ENCODE measurements around the gene CYBRD1. TPM values are rescaled to one million over a fixed set of nuclear protein-coding genes. Genes with fewer than 3 reads are reported as not detected.

CYBRD1 gene
- total and polyA plus RNA-seq, 5 donors from 2014 or later, result 0.09 to 0.94 (median 0.20) TPM; not detected in 2

DNA sequence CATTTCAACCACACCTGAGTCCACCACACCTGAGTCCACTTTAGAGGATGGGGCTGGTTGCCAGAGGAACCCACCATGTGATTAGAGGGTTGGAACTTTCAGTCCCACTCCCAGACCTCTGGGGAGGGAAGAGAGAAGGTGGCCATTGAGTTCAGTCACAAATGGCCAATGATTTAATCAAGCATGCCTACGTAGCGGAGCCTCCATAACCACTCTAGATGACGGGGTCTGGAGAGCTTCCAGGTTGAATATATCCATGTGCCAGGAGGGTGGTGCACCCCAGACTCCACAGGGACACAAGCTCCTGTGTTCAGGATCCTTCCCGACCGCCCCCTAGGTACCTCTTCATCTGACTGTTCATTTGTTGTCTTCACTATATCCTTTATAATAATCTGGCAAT is 53.3 kb downstream of the CYBRD1 start:
- ATAC-seq (ENCODE audit: low read depth in 2 of 2), result no peak
- Mint-ChIP-seq H3K36me3 (no peaks in the 10 kb centered on the region), H3K4me1 (peaks cover 0 to 10% (median 4%) of the 10 kb centered on the region in 4 donors), H3K27me3 (peaks cover 4% of the 10 kb centered on the region), H3K27ac (no peak overlapping the region), H3K9me3 (no peaks in the 10 kb centered on the region), H3K4me3 (no peak overlapping the region)
- Histone ChIP-seq H3K36me3 (ENCODE audit: control insufficient read depth, insufficient read depth, low read length) (no peaks in the 10 kb centered on the region), H3K4me3 (ENCODE audit: low read depth, low read length) (no peak overlapping the region), H3K27ac (ENCODE audit: insufficient read depth, low read length, poor library complexity, severe bottlenecking) (no peak overlapping the region), H3K27me3 (ENCODE audit: control insufficient read depth, insufficient read depth, low read length) (peaks cover 1% of the 10 kb centered on the region), H3K4me1 (ENCODE audit: control insufficient read depth, insufficient read depth, low read length, poor library complexity, severe bottlenecking) (peaks cover 4% of the 10 kb centered on the region), H3K9me3 (ENCODE audit: control insufficient read depth in 2 of 2, low read length in 2 of 2) (no peaks in the 10 kb centered on the region)
- DNase-seq, result no peak

DNA sequence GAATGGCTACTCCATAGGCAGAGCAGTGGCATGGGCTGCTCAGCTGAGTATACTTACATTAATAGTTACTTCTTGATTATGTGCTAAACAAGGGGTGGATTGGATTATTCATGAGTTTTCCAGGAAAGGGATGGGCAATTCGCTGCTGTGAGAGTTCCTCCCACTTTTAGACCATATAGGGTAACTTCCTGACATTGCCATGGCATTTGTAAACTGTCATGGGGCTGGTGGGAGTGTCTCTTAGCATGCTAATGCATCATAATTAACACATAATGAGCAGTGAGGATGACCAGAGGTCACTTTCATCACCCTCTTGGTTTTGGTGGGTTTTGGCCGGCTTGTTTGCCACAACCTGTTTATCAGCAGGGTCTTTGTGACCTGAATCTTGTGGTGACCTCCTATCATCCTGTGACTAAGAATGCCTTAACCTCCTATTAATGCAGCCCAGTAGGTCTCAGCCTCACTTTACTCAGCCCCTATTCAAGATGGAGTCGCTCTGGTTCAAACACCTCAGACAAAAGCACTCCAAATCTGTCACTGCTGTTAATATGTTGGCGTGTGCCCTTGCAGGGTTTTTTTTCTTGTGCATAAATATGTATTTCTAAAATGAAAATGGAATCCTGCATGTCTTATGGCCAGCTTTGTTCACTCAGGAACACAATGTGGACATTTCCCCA is 56.0 kb downstream of the CYBRD1 start:
- Mint-ChIP-seq H3K27me3 (peaks cover 5% of the 10 kb centered on the region), H3K36me3 (no peaks in the 10 kb centered on the region), H3K4me3 (peak overlapping the region in 1 of 4 donors; percentile 12), H3K27ac (no peak overlapping the region), H3K4me1 (peaks cover 0 to 10% (median 4%) of the 10 kb centered on the region in 4 donors), H3K9me3 (no peaks in the 10 kb centered on the region)
- H3K27ac ChIP-seq (ENCODE audit: insufficient read depth, low read length, poor library complexity, severe bottlenecking), result no peak overlapping the region
- no peaks in the 10 kb centered on the region for H3K9me3 ChIP-seq (ENCODE audit: control insufficient read depth in 2 of 2, low read length in 2 of 2)
- no peaks in the 10 kb centered on the region for H3K36me3 ChIP-seq (ENCODE audit: control insufficient read depth, insufficient read depth, low read length)
- H3K4me3 ChIP-seq (ENCODE audit: low read depth, low read length), result no peak overlapping the region
- H3K4me1 ChIP-seq (ENCODE audit: control insufficient read depth, insufficient read depth, low read length, poor library complexity, severe bottlenecking), result peaks cover 4% of the 10 kb centered on the region
- DNase-seq (peak in 1 of 3 donors; percentile 18), ATAC-seq (ENCODE audit: low read depth in 2 of 2) (no peak)
- no peaks in the 10 kb centered on the region for H3K27me3 ChIP-seq (ENCODE audit: control insufficient read depth, insufficient read depth, low read length)

DNA sequence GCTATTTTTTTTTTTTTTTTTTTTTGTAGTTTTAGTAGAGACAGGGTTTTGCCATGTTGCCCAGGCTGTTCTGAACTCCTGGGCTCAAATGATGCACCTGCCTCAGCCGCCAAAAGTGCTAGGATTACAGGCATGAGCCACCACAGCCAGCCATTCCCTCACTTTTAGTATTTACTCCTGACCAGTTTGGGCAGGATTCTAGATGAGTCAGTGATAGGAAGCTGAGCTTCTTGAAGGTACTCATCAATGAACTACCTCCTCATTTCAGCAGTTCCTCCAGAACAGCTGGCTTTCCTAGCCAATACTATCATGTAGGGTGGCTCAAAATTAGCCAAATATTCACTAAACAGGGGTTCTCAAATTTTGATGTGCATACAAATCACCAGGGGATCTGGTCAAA is 57.2 kb downstream of the CYBRD1 start:
- ATAC-seq (ENCODE audit: low read depth in 2 of 2) (no peak), DNase-seq (no peak)
- no peaks in the 10 kb centered on the region for H3K9me3 Mint-ChIP-seq
- Histone ChIP-seq H3K9me3 (ENCODE audit: control insufficient read depth in 2 of 2, low read length in 2 of 2) (no peaks in the 10 kb centered on the region), H3K36me3 (ENCODE audit: control insufficient read depth, insufficient read depth, low read length) (no peaks in the 10 kb centered on the region), H3K4me3 (ENCODE audit: low read depth, low read length) (no peak overlapping the region), H3K4me1 (ENCODE audit: control insufficient read depth, insufficient read depth, low read length, poor library complexity, severe bottlenecking) (no peaks in the 10 kb centered on the region), H3K27ac (ENCODE audit: insufficient read depth, low read length, poor library complexity, severe bottlenecking) (no peak overlapping the region), H3K27me3 (ENCODE audit: control insufficient read depth, insufficient read depth, low read length) (no peaks in the 10 kb centered on the region)
- peaks cover 0 to 6% (median under 1%) of the 10 kb centered on the region in 4 donors for H3K4me1 Mint-ChIP-seq
- H3K27ac Mint-ChIP-seq, result no peak overlapping the region
- peaks cover 8% of the 10 kb centered on the region for H3K27me3 Mint-ChIP-seq
- H3K4me3 Mint-ChIP-seq, result no peak overlapping the region
- no peaks in the 10 kb centered on the region for H3K36me3 Mint-ChIP-seq

GRCh38 chr2:171583566-171583965 is 61.3 kb downstream of the CYBRD1 start:
- no peaks in the 10 kb centered on the region for H3K36me3 ChIP-seq (ENCODE audit: control insufficient read depth, insufficient read depth, low read length)
- Mint-ChIP-seq H3K9me3 (peaks cover 0 to 2% (median 0%) of the 10 kb centered on the region in 7 donors), H3K4me1 (no peaks in the 10 kb centered on the region)

DNA sequence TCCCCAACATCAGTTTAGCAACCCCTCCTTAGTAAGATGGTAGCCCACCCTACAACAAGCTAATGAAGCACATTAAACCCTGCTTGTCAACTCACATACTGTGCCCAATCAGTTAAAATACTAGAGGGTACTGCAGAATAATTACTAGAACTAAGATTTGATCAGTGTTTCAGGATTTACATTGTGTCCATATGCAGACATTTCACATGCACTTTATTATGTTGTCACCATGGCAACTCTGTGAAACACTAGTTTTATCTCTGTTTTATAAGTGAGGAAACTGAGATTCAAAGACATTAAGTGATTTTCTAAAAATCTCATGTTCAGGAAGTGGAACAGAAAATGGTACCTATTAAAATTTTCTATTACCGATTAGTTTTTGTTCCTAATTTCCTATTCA is 61.7 kb downstream of the CYBRD1 start:
- Mint-ChIP-seq H3K4me1 (no peaks in the 10 kb centered on the region), H3K9me3 (peaks cover 0 to 2% (median 0%) of the 10 kb centered on the region in 7 donors), H3K4me3 (no peak overlapping the region), H3K36me3 (no peaks in the 10 kb centered on the region), H3K27me3 (peaks cover 37% of the 10 kb centered on the region), H3K27ac (no peak overlapping the region)
- no peaks in the 10 kb centered on the region for H3K4me1 ChIP-seq (ENCODE audit: control insufficient read depth, insufficient read depth, low read length, poor library complexity, severe bottlenecking)
- no peak overlapping the region for H3K27ac ChIP-seq (ENCODE audit: insufficient read depth, low read length, poor library complexity, severe bottlenecking)
- no peak overlapping the region for H3K4me3 ChIP-seq (ENCODE audit: low read depth, low read length)
- no peak for ATAC-seq (ENCODE audit: low read depth in 2 of 2)
- H3K36me3 ChIP-seq (ENCODE audit: control insufficient read depth, insufficient read depth, low read length), result no peaks in the 10 kb centered on the region
- H3K9me3 ChIP-seq (ENCODE audit: control insufficient read depth in 2 of 2, low read length in 2 of 2), result no peaks in the 10 kb centered on the region
- no peak for DNase-seq
- peaks cover 3% of the 10 kb centered on the region for H3K27me3 ChIP-seq (ENCODE audit: control insufficient read depth, insufficient read depth, low read length)

More at GRCh38 chr2:171583566-171583965, 61.3 kb downstream of the CYBRD1 start:
- no peak for ATAC-seq (ENCODE audit: low read depth in 2 of 2)
- Histone ChIP-seq H3K4me3 (ENCODE audit: low read depth, low read length) (no peak overlapping the region), H3K9me3 (ENCODE audit: control insufficient read depth in 2 of 2, low read length in 2 of 2) (no peaks in the 10 kb centered on the region), H3K27ac (ENCODE audit: insufficient read depth, low read length, poor library complexity, severe bottlenecking) (no peak overlapping the region), H3K27me3 (ENCODE audit: control insufficient read depth, insufficient read depth, low read length) (peaks cover 1% of the 10 kb centered on the region), H3K4me1 (ENCODE audit: control insufficient read depth, insufficient read depth, low read length, poor library complexity, severe bottlenecking) (no peaks in the 10 kb centered on the region)
- H3K4me3 Mint-ChIP-seq, result no peak overlapping the region
- no peak for DNase-seq
- H3K36me3 Mint-ChIP-seq, result no peaks in the 10 kb centered on the region
- H3K27ac Mint-ChIP-seq, result no peak overlapping the region
- H3K27me3 Mint-ChIP-seq, result peaks cover 34% of the 10 kb centered on the region

DNA sequence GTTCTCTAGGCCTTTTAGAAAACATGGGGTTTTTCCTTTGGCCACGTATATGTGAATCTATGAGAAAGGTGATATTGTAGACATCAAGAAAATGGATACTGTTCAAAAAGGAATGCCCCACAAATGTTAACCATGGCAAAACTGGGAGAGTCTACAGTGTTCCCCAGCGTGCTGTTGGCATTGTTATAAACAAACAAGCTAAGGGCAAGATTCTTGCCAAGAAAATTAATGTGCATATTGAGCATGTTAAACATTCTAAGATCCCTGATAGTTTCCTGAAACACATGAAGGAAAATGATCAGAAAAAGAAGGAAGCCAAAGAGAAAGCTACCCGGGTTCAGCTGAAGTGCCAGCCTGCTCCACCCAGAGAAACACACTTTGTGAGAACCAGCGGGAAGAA is 64.9 kb downstream of the CYBRD1 start:
- Histone ChIP-seq H3K27me3 (ENCODE audit: control insufficient read depth, insufficient read depth, low read length) (peaks cover 4% of the 10 kb centered on the region), H3K4me1 (ENCODE audit: control insufficient read depth, insufficient read depth, low read length, poor library complexity, severe bottlenecking) (no peaks in the 10 kb centered on the region), H3K27ac (ENCODE audit: insufficient read depth, low read length, poor library complexity, severe bottlenecking) (no peak overlapping the region), H3K9me3 (ENCODE audit: control insufficient read depth in 2 of 2, low read length in 2 of 2) (peaks cover 0 to 8% of the 10 kb centered on the region in 2 experiments), H3K4me3 (ENCODE audit: low read depth, low read length) (no peak overlapping the region), H3K36me3 (ENCODE audit: control insufficient read depth, insufficient read depth, low read length) (no peaks in the 10 kb centered on the region)
- DNase-seq, result no peak
- peaks cover 0 to 8% (median 4%) of the 10 kb centered on the region in 7 donors for H3K9me3 Mint-ChIP-seq
- ATAC-seq (ENCODE audit: low read depth in 2 of 2), result no peak
- no peak overlapping the region for H3K27ac Mint-ChIP-seq
- H3K27me3 Mint-ChIP-seq, result peaks cover 58% of the 10 kb centered on the region
- no peaks in the 10 kb centered on the region for H3K4me1 Mint-ChIP-seq
- H3K36me3 Mint-ChIP-seq, result no peaks in the 10 kb centered on the region
- H3K4me3 Mint-ChIP-seq, result no peak overlapping the region

DNA sequence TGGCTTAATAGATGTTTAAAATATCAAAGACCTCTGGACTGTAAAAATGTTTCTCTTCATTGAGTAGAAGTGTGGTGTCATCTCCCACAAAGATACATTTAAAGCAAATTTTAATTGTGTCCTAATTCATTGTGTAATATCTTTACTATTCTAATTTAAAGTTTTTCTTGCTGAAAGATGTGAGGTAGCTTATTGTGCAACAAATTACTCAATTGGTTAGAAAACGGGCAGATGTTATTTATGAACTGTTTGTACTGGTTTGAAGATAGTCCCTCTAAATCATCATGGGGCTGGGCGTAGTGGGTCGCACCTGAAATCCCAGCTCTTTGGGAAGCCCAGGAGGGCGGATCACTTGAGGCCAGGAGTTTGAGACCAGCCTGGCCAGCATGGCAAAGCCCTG is 65.3 kb downstream of the CYBRD1 start:
- Mint-ChIP-seq H3K27me3 (peaks cover 62% of the 10 kb centered on the region), H3K4me1 (no peaks in the 10 kb centered on the region), H3K4me3 (no peak overlapping the region), H3K27ac (no peak overlapping the region), H3K36me3 (no peaks in the 10 kb centered on the region), H3K9me3 (peaks cover 0 to 8% (median 4%) of the 10 kb centered on the region in 7 donors)
- H3K36me3 ChIP-seq (ENCODE audit: control insufficient read depth, insufficient read depth, low read length), result no peaks in the 10 kb centered on the region
- ATAC-seq (ENCODE audit: low read depth in 2 of 2) (no peak), DNase-seq (no peak)
- no peak overlapping the region for H3K27ac ChIP-seq (ENCODE audit: insufficient read depth, low read length, poor library complexity, severe bottlenecking)
- H3K27me3 ChIP-seq (ENCODE audit: control insufficient read depth, insufficient read depth, low read length), result peaks cover 4% of the 10 kb centered on the region
- H3K9me3 ChIP-seq (ENCODE audit: control insufficient read depth in 2 of 2, low read length in 2 of 2), result peaks cover 0 to 8% of the 10 kb centered on the region in 2 experiments
- H3K4me3 ChIP-seq (ENCODE audit: low read depth, low read length), result no peak overlapping the region
- no peaks in the 10 kb centered on the region for H3K4me1 ChIP-seq (ENCODE audit: control insufficient read depth, insufficient read depth, low read length, poor library complexity, severe bottlenecking)

DNA sequence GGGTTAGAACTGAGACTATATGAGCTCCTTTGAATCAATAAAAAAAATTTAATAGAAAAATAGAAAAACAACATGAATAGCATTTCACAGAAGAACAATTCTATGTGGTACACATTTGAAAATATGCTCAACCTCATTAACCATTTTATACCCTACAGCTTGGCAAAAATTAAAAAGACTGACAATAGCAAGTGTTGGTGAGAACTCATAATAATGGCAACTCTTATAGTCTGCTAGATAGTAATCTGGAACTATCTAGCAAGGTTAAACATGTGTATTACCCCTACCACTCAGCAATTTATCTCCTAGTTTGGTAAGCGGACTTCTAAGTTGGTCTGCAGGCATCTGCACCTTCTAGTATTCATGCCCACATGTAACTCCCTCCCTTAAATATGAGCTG is 67.8 kb downstream of the CYBRD1 start:
- ATAC-seq (ENCODE audit: low read depth in 2 of 2) (no peak), DNase-seq (no peak)
- H3K9me3 ChIP-seq (ENCODE audit: control insufficient read depth in 2 of 2, low read length in 2 of 2), result peaks cover 0 to 8% of the 10 kb centered on the region in 2 experiments
- Mint-ChIP-seq H3K27ac (no peak overlapping the region), H3K9me3 (peaks cover 0 to 8% (median 4%) of the 10 kb centered on the region in 7 donors), H3K27me3 (peaks cover 59% of the 10 kb centered on the region), H3K36me3 (no peaks in the 10 kb centered on the region), H3K4me3 (no peak overlapping the region), H3K4me1 (no peaks in the 10 kb centered on the region)
- no peaks in the 10 kb centered on the region for H3K4me1 ChIP-seq (ENCODE audit: control insufficient read depth, insufficient read depth, low read length, poor library complexity, severe bottlenecking)
- H3K4me3 ChIP-seq (ENCODE audit: low read depth, low read length), result no peak overlapping the region
- H3K27ac ChIP-seq (ENCODE audit: insufficient read depth, low read length, poor library complexity, severe bottlenecking), result no peak overlapping the region
- peaks cover 4% of the 10 kb centered on the region for H3K27me3 ChIP-seq (ENCODE audit: control insufficient read depth, insufficient read depth, low read length)
- H3K36me3 ChIP-seq (ENCODE audit: control insufficient read depth, insufficient read depth, low read length), result no peaks in the 10 kb centered on the region

Data from CD4-positive, CD25-positive, alpha-beta regulatory T cell (primary cell).